Pancreas (tissue), 10 donors: ENCODE measurements around the gene APPL2. TPM values are rescaled to one million over a fixed set of nuclear protein-coding genes. Genes with fewer than 3 reads are reported as not detected.

Source experiments
- ATAC-seq, 4 donors: fragments of 200-7000 bp; cut with Tn5 transposase; one replicate each; pipeline versions ENCODE4 v1.8.0 to v1.9.1; 2020; ENCODE audit warnings: mild to moderate bottlenecking in 4 of 4, moderate library complexity in 4 of 4
- DNase-seq, 6 donors: peaks; one replicate each; pipeline ENCODE4 v3.0.0-alpha.2; 2020
- FAIRE-seq: peaks from 2 replicates; lab custom pipeline; 2012; peaks lifted over from hg19 to GRCh38; lab: Jason Lieb, UNC
- H3K27ac ChIP-seq, 4 donors: fragments of 200-600 bp; sonication (generic); 1 replicate in 3 of 4; 2 replicates in 1 of 4; pipeline versions ENCODE4 v1.5.0 to v1.8.0; 2020
- H3K27me3 ChIP-seq, 4 donors: fragments of 200-600 bp; one replicate each; pipeline ENCODE4 v1.8.0; 2021
- H3K36me3 ChIP-seq, 3 donors: fragments of 200-600 bp; sonication (generic) in 1 of 3; one replicate each; pipeline versions ENCODE4 v1.5.0 to v1.8.0; 2020 to 2021
- H3K4me1 ChIP-seq, 3 donors: fragments of 200-600 bp; one replicate each; pipeline ENCODE4 v1.8.0; 2021
- H3K4me3 ChIP-seq, 4 donors: fragments of 200-600 bp; sonication (generic) in 2 of 4; one replicate each; pipeline versions ENCODE4 v1.5.0 to v1.8.0; 2020 to 2021
- H3K9me3 ChIP-seq, 4 donors: fragments of 200-600 bp; one replicate each; pipeline ENCODE4 v1.8.0; 2021
- WGBS, 2 donors: extraction: QIAGEN DNeasy Blood & Tissue Kit; methylation state at CpG; one replicate each; pipeline ENCODE4 v1.1.7; 2013; 5-methylcytosine and 5-hydroxymethylcytosine counted together
- intact Hi-C, 3 donors: fragments of 100-400 bp; cut with DNase I; formaldehyde crosslinking; loops; one replicate each; pipeline versions ENCODE4 v1.11.1 to v1.14.2; 2022
- polyA plus RNA-seq, 2 donors: library from polyadenylated mRNA; stranded (reverse); fragments of 200-250 nt; gene quantifications; one replicate each; pipeline ENCODE4 v1.2.3, GENCODE V29; 2013
- total RNA-seq, 6 donors: library from RNA; stranded (reverse); fragmentation: NEBNext Ultra II Directional in 4 of 6; extraction: Animal tissue kit (Norgen Biotek cat#: 25700) in 4 of 6; gene quantifications; one replicate each; pipeline versions ENCODE4 v1.2.1 to v1.2.4, GENCODE V29; 2021 to 2023
- TF ChIP-seq, protein P1 (sequence below), 4 donors: fragments of 200-600 bp; sonication (generic) in 3 of 4; IDR thresholded peaks; one replicate each; pipeline versions ENCODE4 v1.5.0 to v1.8.0; 2021; ENCODE audit warnings: antibody characterized with exemption in 4 of 4
- donor health status: healthy with polysubstance abuse.
- donor health status: DM: no; HTN: no; CAD: no; lungs with moderate emphysema.
- donor health status: DM: no; HTN: no; CAD: no.
- donor health status: control.
- donor health status: control.
- donor health status: Bipolar disorder and iron deficiency.
- donor health status: DM: yes; HTN: yes; CAD: no.
- donor health status: DM: no; HTN: no; CAD: no.
- donor health status: DM: no; HTN: no; CAD: no.
- donor health status: DM: yes; HTN: yes; CAD: no.

APPL2 gene
- total and polyA plus RNA-seq, 8 donors = 9.7 to 33.4 (median 19.0) TPM

DNA sequence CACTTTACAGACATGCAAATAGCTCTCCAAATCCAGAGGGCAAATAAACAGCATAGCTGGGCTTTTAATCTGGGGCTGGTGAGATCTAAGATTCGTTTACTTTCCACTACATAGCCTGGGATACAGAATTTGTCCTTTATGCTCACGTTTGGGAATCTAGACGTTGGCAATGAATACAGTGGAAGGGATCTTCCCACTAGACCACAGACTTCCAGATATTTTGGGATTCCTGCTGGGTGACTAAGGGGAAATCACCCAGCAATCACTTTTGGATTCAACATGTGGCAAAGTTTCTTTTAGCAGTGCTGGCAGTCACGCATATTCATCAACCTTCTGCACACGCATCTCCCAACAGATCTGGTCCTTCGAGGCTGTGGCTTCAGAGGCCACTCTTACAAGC, 23.5 kb downstream of the APPL2 start:
- no peaks in the 10 kb centered on the region for H3K27me3 ChIP-seq
- TF ChIP-seq, protein P1, sequence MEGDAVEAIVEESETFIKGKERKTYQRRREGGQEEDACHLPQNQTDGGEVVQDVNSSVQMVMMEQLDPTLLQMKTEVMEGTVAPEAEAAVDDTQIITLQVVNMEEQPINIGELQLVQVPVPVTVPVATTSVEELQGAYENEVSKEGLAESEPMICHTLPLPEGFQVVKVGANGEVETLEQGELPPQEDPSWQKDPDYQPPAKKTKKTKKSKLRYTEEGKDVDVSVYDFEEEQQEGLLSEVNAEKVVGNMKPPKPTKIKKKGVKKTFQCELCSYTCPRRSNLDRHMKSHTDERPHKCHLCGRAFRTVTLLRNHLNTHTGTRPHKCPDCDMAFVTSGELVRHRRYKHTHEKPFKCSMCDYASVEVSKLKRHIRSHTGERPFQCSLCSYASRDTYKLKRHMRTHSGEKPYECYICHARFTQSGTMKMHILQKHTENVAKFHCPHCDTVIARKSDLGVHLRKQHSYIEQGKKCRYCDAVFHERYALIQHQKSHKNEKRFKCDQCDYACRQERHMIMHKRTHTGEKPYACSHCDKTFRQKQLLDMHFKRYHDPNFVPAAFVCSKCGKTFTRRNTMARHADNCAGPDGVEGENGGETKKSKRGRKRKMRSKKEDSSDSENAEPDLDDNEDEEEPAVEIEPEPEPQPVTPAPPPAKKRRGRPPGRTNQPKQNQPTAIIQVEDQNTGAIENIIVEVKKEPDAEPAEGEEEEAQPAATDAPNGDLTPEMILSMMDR (IDR thresholded peaks at IDR 0.05) = no peak
- 75 to 76% methylated on average over 6 of the region's 6 CpGs for WGBS, 2 donors
- no peak overlapping the region for H3K27ac ChIP-seq
- DNase-seq = no peak
- ATAC-seq = no peak
- intact Hi-C loops = no loop called here
- H3K4me1 ChIP-seq = peaks cover 0 to 15% (median 0%) of the 10 kb centered on the region in 3 donors
- peaks cover 0 to 36% (median 6%) of the 10 kb centered on the region in 3 donors for H3K36me3 ChIP-seq
- no peak for FAIRE-seq
- no peak overlapping the region for H3K4me3 ChIP-seq
- H3K9me3 ChIP-seq = no peaks in the 10 kb centered on the region

DNA sequence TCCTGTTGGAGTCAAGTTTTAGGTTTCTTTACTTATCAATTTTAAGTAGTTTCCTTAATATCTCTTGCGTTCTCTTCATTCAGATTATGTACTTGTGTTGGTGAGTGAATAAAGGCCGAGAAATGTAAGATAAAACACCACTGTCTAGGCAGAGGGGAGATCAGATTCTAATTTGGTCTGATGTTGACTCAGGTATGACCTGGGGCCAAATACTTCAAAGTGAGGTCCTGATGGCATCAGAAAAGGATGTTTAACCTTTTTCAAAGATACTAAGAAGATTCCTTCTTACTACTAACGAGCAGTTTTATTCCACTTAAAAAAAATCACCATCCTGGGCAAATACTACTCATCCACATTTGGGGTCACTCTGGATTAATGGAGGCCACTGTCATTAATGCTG, 26.9 kb downstream of the APPL2 start:
- WGBS, 2 donors = 86 to 88% methylated on average over 3 of the region's 3 CpGs
- no peak for FAIRE-seq

DNA sequence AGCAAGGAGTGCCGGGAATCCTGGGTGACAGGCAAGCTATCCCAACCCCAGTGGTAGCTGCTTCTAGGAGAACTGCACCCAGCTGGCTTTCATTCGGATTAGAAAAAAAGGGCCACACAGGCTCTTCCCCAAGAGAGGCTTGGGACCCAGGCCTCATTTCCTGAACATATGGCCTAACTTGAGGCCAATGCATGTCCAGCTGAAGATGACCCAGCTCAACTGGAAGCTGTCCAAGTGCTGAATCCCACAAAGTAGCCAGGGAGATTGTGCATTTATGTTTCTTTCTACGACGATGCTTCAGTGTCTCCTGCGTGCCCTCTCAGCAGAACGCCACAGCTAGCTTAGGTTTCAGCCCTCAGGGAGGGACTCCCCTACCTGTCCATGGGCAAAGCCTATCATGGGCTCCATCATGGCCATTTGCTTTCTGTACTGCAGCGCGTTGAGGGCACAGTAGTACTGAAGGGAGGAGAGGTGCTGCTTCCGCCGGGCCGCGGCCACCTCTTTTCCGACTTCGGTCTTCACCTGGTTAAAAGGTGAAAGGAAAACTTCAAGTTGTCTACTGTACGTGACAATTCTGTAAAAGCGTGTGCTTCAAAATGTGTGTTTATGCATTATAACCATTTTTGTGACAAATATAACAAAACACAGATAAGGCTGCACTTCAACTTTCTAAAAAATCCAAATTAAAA, 29.1 kb downstream of the APPL2 start:
- Histone ChIP-seq H3K36me3 (peaks cover 0 to 50% (median 14%) of the 10 kb centered on the region in 3 donors), H3K27me3 (no peaks in the 10 kb centered on the region), H3K27ac (no peak overlapping the region), H3K4me3 (no peak overlapping the region), H3K9me3 (no peaks in the 10 kb centered on the region), H3K4me1 (peaks cover 0 to 9% (median 0%) of the 10 kb centered on the region in 3 donors)
- 93 to 95% methylated on average over 16 of the region's 16 CpGs for WGBS, 2 donors
- TF ChIP-seq, protein P1 (IDR thresholded peaks at IDR 0.05) = no peak
- ATAC-seq = no peak
- DNase-seq = no peak
- intact Hi-C loops = no loop called here
- FAIRE-seq = no peak

More for the DNA sequence above, 26.9 kb downstream of the APPL2 start:
- TF ChIP-seq, protein P1 (IDR thresholded peaks at IDR 0.05) = no peak
- peaks cover 0 to 35% (median 14%) of the 10 kb centered on the region in 3 donors for H3K36me3 ChIP-seq
- ATAC-seq (no peak), DNase-seq (no peak)
- peaks cover 0 to 11% (median 0%) of the 10 kb centered on the region in 3 donors for H3K4me1 ChIP-seq
- no peak overlapping the region for H3K27ac ChIP-seq
- no peaks in the 10 kb centered on the region for H3K27me3 ChIP-seq
- intact Hi-C loops = no loop called here
- H3K4me3 ChIP-seq = no peak overlapping the region
- no peaks in the 10 kb centered on the region for H3K9me3 ChIP-seq

DNA sequence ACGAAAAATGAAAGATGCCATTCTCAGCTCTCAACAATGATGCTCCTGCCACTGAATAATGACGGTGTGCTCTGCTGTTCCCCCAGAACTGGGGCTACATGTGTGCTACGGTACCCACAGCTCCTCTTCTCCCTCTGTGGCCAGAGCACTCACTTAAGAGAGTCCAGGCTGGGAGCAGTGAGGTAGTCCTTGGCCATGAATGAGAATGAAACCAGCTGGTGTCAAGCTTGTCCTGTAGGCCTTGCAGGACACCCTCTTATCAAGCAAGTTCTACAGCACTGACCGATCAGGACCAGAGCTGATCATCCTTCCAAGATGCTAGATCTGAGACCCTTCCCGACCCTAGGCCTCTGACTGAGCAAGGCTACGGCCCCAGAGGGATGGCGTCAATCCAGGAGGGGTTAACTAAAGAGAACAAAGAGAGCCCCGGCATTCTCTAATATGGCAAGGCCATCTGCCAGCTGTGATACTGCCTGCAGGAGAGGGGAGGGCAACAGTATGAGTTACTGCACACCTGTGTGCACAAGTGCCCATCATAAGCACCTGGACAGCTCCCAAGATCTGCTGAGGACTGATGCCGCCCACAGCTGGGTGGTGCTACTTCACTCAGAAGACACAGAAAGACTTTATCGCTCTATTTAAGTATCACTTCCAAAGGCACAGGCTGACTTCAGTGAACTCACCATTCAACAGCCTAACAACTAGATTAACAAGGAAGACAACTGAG, 30.5 kb downstream of the APPL2 start:
- peaks cover 0 to 9% (median 0%) of the 10 kb centered on the region in 3 donors for H3K4me1 ChIP-seq
- no peak for FAIRE-seq
- no peaks in the 10 kb centered on the region for H3K9me3 ChIP-seq
- peak overlapping the region in 1 of 4 donors; percentile 23 for H3K27ac ChIP-seq
- H3K36me3 ChIP-seq = peaks cover 0 to 43% (median 14%) of the 10 kb centered on the region in 3 donors
- intact Hi-C loops = no loop called here
- TF ChIP-seq, protein P1 (IDR thresholded peaks at IDR 0.05) = no peak
- H3K4me3 ChIP-seq = no peak overlapping the region
- ATAC-seq = peak; percentile 74 to 96 (median 88)
- H3K27me3 ChIP-seq = no peaks in the 10 kb centered on the region
- WGBS, 2 donors = 45 to 56% methylated on average over 10 of the region's 10 CpGs
- peak in 4 of 6 donors; percentile 63 to 74 (median 70) for DNase-seq
